Forelimb muscle (tissue), 1 donor: ENCODE results near the gene ADAMTS9. TPM values are rescaled to one million over a fixed set of nuclear protein-coding genes. Genes with fewer than 3 reads are reported as not detected.

Experiments
- DNase-seq: peaks from one replicate; pipeline ENCODE4 v3.0.0-alpha.2; 2013; ENCODE audit warnings: low read depth
- polyA plus RNA-seq: library from polyadenylated mRNA; unstranded; fragments of 120-200 nt; gene quantifications from one replicate; pipeline ENCODE4 v1.2.1, GENCODE V29; 2013; ENCODE audit not compliant: insufficient read length

Gene ADAMTS9
- polyA plus RNA-seq, 1 donor, result 66.5 TPM

- no peak for DNase-seq
Measured at GRCh38 chr3:64685331-64685799, 2.4 kb downstream of the ADAMTS9 start.

GRCh38 chr3:64684715-64685261 lies 3.0 kb downstream of the ADAMTS9 start:
- DNase-seq, result peak; percentile 40

- DNase-seq, result no peak
Measured at GRCh38 chr3:64681827-64682226, 6.0 kb downstream of the ADAMTS9 start.

- no peak for DNase-seq
Measured at GRCh38 chr3:64681015-64681414, 6.8 kb downstream of the ADAMTS9 start.

GRCh38 chr3:64680334-64680733 lies 7.5 kb downstream of the ADAMTS9 start:
- DNase-seq, result no peak

- DNase-seq, result no peak
Measured at GRCh38 chr3:64677961-64678716, 9.7 kb downstream of the ADAMTS9 start.

GRCh38 chr3:64676831-64677230 lies 11.0 kb downstream of the ADAMTS9 start:
- no peak for DNase-seq

- no peak for DNase-seq
Measured at GRCh38 chr3:64675687-64676247, 12.0 kb downstream of the ADAMTS9 start.

- no peak for DNase-seq
Measured at GRCh38 chr3:64674591-64675076, 13.2 kb downstream of the ADAMTS9 start.

- no peak for DNase-seq
Measured at GRCh38 chr3:64673159-64673715, 14.6 kb downstream of the ADAMTS9 start.

GRCh38 chr3:64668582-64669510 lies 19.0 kb downstream of the ADAMTS9 start:
- no peak for DNase-seq

- DNase-seq, result no peak
Measured at GRCh38 chr3:64667887-64668581, 19.8 kb downstream of the ADAMTS9 start.

- DNase-seq, result no peak
Measured at GRCh38 chr3:64667138-64667537, 20.7 kb downstream of the ADAMTS9 start.

GRCh38 chr3:64666171-64666588 lies 21.6 kb downstream of the ADAMTS9 start:
- DNase-seq, result no peak

- DNase-seq, result no peak
Measured at GRCh38 chr3:64664397-64664796, 23.4 kb downstream of the ADAMTS9 start.

GRCh38 chr3:64659617-64659978 lies 28.2 kb downstream of the ADAMTS9 start:
- no peak for DNase-seq

GRCh38 chr3:64658001-64658400 lies 29.8 kb downstream of the ADAMTS9 start:
- no peak for DNase-seq

GRCh38 chr3:64656544-64656943 lies 31.3 kb downstream of the ADAMTS9 start:
- DNase-seq, result no peak

GRCh38 chr3:64655160-64655559 lies 32.6 kb downstream of the ADAMTS9 start:
- DNase-seq, result no peak

- DNase-seq, result no peak
Measured at GRCh38 chr3:64654013-64654412, 33.8 kb downstream of the ADAMTS9 start.

- no peak for DNase-seq
Measured at GRCh38 chr3:64653101-64653500, 34.7 kb downstream of the ADAMTS9 start.
